ENCODE data around the gene ZNF335.

Gene ZNF335

DNA sequence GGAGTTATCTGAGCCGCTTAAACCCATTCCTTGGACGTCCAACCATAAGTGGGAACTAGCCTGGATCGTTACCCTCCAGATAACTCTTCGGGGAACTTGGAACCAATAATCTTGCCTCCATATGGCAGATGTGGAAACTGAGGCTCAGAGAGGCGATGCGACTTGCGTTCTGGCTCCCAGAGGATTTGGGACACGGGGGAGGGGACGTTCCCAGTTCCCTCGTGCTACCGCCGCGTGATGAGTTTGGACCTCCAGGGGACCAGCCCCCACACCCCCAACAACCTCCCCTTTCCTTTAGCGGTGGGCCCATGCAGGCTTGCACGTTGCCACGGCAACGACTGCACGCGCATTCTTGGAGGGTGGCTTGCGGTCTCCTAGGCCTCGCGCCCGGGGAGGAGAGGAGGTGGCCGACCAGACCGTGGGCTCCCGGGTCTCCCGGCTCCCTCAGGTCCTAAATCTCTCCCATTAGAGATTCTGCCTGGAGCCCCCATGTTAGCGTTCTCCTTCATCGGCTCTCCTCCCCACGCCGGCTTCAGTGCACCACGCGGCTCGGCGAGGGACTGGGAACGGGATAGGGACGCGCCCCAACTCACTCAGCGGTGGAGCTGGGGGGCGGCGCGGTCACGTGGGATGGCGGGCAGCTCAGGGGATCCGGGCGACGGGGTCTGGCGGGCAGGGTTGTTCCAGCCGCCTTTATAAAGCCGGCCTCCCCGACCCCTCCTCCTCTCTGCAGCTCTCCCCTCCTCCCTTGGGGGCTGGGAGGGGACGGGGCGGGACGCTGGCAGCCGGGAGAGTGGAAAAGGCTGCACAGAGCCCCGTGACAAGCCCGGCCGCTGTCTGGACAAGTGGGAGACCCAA lies 60.3 kb downstream of the ZNF335 start, which contains the start of gene PLTP:
Gene PLTP, minus strand, starts transcription at position 670 of the 858 bp plus-strand sequence. CDS start 703 bp downstream, outside the sequence.
- ATAC-seq = peak; percentile 59
- TF ChIP-seq ZNF565 (CRISPR knock-in tag; conservative IDR thresholded peaks at IDR 0.05; ENCODE audit: low read depth) (no peak), ZC3H10 (CRISPR knock-in tag; IDR thresholded peaks at IDR 0.05) (no peak), PATZ1 (CRISPR knock-in tag; IDR thresholded peaks at IDR 0.05; ENCODE audit: borderline replicate concordance) (peak; percentile 52; the same call in 1 of the 2 replicates), RARB (CRISPR knock-in tag; IDR thresholded peaks at IDR 0.05) (no peak), TCF4 (CRISPR knock-in tag; IDR thresholded peaks at IDR 0.05; ENCODE audit: borderline replicate concordance) (no peak), ZNF70 (CRISPR knock-in tag; IDR thresholded peaks at IDR 0.05) (no peak), ZFP3 (CRISPR knock-in tag; IDR thresholded peaks at IDR 0.05) (no peak), SNAI2 (CRISPR knock-in tag; IDR thresholded peaks at IDR 0.05) (no peak), ZNF8 (CRISPR knock-in tag; IDR thresholded peaks at IDR 0.05) (no peak)

DNA sequence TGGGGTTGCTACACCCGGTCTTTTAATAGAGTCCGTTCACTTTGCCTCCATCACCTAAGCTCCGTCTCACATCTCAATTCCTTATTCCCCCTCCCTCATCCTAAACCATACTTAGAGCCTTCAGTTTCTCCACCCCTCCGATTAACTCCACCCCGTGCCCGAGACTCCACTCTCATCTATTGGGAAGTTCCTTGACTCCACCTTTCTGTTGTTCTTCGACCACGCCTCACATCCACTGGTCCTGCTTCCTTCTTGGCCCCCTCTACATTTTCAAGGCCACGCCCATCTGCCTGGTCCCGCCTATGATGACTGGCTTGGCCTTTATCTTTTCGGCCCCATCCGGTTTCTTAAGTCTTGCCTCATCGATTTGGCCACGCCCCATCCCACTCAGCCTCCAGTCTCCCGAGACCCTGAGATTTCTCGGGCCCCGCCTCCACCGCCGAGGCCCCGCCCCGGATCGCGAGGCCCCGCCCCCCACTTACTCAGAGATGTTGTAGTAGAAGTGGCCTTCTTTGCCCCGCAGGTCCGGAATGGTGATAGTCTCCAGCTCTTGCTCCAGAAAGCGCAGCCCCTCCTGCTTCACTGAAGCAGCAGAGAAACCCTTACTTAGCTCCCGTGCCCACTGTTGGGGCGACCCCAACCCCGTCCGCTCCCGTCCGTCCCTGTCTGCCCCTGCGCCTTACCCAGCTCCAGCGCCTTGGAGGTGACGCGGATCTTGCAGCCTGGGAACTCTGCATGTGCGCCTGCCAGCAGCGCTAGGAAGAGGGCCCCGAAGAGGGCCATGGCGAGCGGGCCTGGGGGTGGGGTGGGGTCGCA lies 61.1 kb downstream of the ZNF335 start:
- ATAC-seq = peak; percentile 90
- TF ChIP-seq TSHZ2 (CRISPR knock-in tag; IDR thresholded peaks at IDR 0.05) (no peak), GLIS3 (CRISPR knock-in tag; IDR thresholded peaks at IDR 0.05) (no peak), ZNF8 (CRISPR knock-in tag; IDR thresholded peaks at IDR 0.05) (no peak), BACH2 (CRISPR knock-in tag; IDR thresholded peaks at IDR 0.05; ENCODE audit: borderline replicate concordance) (no peak), PATZ1 (CRISPR knock-in tag; IDR thresholded peaks at IDR 0.05; ENCODE audit: borderline replicate concordance) (no peak), TOX (CRISPR knock-in tag; IDR thresholded peaks at IDR 0.05; ENCODE audit: borderline replicate concordance) (no peak), ARNTL (CRISPR knock-in tag; IDR thresholded peaks at IDR 0.05; ENCODE audit: borderline replicate concordance, low read depth) (no peak), CSDC2 (CRISPR knock-in tag; IDR thresholded peaks at IDR 0.05) (no peak), RARB (CRISPR knock-in tag; IDR thresholded peaks at IDR 0.05) (no peak), TCF4 (CRISPR knock-in tag; IDR thresholded peaks at IDR 0.05; ENCODE audit: borderline replicate concordance) (no peak), ESRRG (CRISPR knock-in tag; IDR thresholded peaks at IDR 0.05) (no peak)

DNA sequence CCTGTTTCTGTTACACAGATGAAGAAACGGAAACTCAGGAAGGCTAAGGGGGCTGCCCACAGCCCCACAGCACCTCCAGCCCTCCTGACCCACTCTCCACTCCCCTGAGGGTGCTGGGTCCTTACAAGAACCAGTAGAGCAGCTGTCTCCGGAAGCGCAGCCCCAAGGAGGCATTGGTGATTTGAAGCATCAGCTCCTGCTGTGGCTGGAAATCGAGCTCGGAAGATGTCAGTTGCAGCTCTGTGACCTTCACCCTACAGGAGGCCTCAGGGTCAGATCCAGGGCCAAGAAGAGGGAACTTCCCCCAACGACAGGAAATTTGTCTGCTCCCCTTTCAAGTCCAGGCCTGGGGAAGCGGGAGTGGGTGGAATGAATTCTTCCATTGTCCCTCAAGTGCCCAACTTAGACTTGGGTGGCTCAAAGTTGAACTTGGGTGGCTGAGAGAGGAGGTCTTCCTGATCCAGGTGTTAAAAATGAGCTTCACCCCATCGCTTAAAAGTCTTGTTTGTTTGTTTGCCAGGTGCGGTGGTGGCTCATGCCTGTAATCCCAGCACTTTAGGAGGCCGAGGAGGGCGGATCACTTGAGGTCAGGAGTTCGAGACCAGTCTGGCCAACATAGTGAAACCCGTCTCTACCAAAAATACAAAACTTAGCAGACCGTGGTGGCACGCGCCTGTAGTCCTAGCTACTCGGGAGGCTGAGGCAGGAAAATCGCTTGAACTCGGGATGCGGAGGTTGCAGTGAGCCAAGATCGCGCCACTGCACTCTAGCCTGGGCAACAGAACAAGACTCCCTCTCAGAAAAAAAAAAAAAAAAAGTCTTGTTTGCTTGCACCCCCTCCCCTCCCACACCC lies 62.0 kb downstream of the ZNF335 start:
- ATAC-seq = no peak
- no peak for TF ChIP-seq CSDC2 (CRISPR knock-in tag; IDR thresholded peaks at IDR 0.05)
- no peak for TF ChIP-seq ZFP30 (CRISPR knock-in tag; IDR thresholded peaks at IDR 0.05)
- TF ChIP-seq PATZ1 (CRISPR knock-in tag; IDR thresholded peaks at IDR 0.05; ENCODE audit: borderline replicate concordance) = no peak
- no peak for TF ChIP-seq RARB (CRISPR knock-in tag; IDR thresholded peaks at IDR 0.05)
- TF ChIP-seq ISL1 (CRISPR knock-in tag; IDR thresholded peaks at IDR 0.05) = no peak
- no peak for TF ChIP-seq CSRNP3 (CRISPR knock-in tag; IDR thresholded peaks at IDR 0.05)
- no peak for TF ChIP-seq PPARA (CRISPR knock-in tag; IDR thresholded peaks at IDR 0.05; ENCODE audit: borderline replicate concordance)
- no peak for TF ChIP-seq ARNTL (CRISPR knock-in tag; IDR thresholded peaks at IDR 0.05; ENCODE audit: borderline replicate concordance, low read depth)
- no peak for TF ChIP-seq BACH2 (CRISPR knock-in tag; IDR thresholded peaks at IDR 0.05; ENCODE audit: borderline replicate concordance)
- TF ChIP-seq, protein P1, sequence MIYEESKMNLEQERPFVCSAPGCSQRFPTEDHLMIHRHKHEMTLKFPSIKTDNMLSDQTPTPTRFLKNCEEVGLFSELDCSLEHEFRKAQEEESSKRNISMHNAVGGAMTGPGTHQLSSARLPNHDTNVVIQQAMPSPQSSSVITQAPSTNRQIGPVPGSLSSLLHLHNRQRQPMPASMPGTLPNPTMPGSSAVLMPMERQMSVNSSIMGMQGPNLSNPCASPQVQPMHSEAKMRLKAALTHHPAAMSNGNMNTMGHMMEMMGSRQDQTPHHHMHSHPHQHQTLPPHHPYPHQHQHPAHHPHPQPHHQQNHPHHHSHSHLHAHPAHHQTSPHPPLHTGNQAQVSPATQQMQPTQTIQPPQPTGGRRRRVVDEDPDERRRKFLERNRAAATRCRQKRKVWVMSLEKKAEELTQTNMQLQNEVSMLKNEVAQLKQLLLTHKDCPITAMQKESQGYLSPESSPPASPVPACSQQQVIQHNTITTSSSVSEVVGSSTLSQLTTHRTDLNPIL (CRISPR knock-in tag; IDR thresholded peaks at IDR 0.05; ENCODE audit: low read depth) = no peak
- no peak for TF ChIP-seq ZC3H10 (CRISPR knock-in tag; IDR thresholded peaks at IDR 0.05)
- TF ChIP-seq ZFP3 (CRISPR knock-in tag; IDR thresholded peaks at IDR 0.05) = no peak
